Fibroblast of skin of scalp (primary cell): ENCODE measurements around the gene GABARAP.

ENCODE experiments used
- DNase-seq: peaks from one replicate; pipeline ENCODE4 v3.0.0-alpha.2; 2013

Gene GABARAP

GRCh38 chr17:7239091-7240027 is 2.9 kb downstream of the GABARAP start, which contains the start of gene PHF23:
PHF23 (minus strand) TSS chr17:7239457; CDS start chr17:7239279, 178 bp downstream.
- peak; percentile 100 for DNase-seq

DNA sequence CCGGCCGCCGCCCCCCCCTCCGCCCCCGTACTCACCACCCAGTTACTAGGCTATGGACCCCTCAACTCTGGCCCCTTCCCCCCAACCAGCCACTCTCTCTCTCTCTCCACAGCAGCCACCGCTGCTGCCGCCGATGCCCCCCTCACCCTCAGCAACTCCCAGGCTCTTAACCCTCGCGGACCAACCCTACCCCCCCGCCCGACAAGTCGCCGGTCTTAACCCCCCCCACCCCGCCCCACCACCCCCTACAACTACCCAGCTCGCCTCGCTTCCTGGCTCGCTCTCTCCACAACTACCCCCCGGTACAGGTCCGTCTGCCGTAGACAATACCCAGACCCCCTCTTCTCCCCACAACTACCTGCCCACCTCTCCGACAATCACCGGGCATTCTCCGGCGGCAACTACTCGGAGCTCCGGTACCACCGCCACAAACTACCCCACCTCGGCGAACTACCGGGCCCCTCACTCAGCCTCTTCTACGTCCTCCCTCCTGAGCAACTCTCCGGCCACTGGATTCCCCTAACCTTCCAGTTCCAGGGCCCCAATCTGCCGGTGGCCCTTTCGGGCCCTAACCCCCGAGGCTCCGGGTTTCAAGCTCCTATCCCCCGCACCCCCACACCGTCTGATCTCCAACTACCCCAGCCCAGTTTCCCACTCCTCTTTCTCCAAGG is 3.7 kb downstream of the GABARAP start:
- DNase-seq, result peak; percentile 42

DNA sequence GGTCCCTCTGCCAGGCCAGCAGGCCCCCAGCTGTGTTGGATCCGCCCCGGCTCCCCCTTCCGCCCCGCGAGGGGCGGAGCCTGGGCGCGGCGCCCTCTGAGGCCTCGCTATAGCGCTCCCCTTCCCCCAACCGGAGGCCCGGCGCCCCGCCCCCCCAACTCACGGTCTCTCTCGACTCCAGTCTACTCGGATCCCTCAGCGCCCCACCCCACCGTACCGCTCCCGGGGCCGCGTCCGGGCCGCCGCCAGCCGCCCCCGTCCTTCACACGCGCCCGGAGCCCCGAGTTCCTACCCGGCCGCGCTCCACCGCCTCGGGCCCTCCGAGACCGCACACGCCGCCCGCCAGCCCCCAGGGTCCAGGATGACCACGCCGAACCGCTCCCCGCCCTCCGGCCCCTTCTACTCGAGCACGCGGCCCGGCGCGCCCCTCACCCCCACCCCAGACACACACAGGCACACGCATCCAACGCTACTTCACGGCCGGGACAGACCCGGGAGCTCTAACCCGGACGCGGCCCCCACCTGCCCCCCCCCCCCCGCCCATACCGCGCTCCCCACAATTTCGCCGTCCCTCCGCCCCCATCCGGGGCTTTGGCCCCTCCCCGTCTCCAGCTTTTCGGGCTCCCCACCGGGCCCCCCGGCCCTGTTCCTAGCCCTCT is 4.4 kb downstream of the GABARAP start:
- DNase-seq, result peak; percentile 82

DNA sequence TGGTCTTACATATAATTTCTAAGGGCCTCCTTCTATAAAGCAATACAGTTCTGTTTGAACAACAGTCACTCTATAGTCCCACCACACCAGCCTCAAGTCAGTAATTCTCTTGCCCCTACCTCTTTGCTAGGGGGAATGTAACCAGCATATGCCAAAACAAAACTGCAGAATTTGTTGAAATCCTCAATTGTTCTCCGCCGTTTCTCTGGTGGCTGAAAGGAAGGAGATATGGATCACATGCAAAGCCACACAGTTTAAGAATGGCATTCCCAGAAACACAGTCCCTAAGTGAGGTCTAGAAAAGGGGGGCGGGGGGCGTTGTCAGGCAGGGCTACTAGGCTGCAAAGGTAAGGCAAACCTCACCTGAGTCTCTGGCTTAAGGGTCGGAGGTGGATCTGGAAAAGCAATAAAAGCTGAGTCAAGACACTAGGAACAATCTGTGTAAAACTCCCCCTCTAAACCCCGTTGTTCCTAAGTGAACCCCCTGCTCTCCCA is 4.9 kb downstream of the GABARAP start:
- DNase-seq, result no peak

DNA sequence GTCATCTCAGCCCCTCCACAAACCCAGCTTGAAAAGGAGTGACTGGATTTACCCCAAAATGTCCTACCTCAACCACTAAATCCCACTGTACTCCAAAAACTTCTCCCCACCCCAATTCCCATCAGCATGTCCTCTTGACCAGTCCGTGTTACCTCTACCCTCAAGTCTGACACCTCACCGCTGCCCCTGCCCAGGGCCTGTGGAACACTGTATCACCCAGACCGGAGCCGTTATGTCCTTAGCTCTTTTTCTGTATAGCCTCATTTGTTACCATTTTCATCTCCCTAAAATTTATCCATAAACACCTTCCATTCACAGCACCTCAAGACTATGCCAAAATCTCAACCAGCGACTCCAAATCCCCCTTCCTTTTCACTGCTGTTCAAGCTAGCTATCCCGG is 5.4 kb downstream of the GABARAP start:
- DNase-seq, result no peak

DNA sequence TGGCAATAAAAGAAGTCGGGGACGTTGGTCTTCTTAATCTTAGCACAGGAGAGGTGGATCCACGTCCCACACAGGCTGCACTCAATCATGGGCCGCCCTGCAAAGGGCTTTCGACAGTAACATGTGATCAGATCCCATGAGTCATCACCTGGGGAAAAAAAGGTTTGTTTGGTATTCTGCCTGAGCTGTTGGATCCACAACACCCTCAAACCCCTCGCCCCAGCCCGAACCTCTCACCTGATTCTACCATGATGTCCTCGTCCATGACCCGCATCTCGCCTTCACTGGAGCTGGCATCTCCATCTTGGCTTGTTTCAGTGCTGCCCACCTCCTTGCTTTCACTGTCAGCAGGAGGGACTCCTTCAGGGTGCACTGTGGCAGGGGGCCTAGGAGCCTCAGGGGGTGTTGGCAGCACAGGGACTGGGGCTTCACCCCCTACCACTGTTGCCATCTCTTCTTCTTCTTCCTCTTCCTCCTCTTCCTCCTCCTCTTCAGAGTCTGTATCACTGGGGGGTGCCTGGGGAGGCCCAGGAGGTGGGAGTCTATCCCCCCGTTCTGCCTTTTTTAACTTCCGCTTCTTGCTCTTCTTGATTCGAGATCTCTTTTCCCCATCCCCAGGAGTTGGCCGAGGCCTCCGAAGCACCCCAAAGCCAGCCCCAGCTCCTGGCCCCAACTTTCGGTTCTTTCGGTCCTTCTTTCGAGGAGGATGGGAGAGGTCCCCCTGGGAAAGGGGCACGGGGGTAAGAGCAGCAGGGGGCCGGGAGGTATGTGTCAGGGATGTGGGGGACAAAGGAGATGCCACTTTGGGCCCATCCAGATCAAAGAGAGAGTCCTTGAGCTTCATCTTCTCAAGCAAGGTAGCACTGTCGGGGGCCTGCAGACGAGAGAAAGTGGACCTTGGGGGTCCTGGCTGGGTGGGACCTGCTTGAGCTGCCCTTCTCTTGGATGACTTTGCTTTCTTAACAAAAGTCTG is 6.3 kb downstream of the GABARAP start:
- DNase-seq, result no peak

- DNase-seq, result peak; percentile 96
Observed at GRCh38 chr17:7234083-7234951, 7.9 kb downstream of the GABARAP start, which contains the start of gene DVL2. DVL2 (minus strand) TSS chr17:7234517; CDS start chr17:7234262, 255 bp downstream.

DNA sequence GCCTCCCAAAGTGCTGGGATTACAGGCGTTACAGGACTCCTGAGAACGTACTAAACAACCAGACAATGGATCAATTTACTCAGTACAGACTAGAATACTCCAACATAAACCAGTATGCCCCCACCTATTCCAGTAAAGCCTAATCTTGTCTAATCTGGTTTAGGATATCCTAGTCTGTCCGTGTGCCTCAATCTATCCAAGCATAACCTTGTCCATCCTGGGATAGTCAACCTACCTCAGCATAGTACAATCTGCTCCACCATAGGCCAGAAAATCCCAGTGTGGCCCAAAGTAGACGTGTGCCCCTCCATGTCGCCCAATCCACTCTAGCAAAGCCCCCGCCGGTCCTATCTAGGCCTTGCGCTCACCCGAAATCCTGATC is 8.6 kb downstream of the GABARAP start:
- no peak for DNase-seq

- DNase-seq, result no peak
Observed at GRCh38 chr17:7232114-7232513, 10.1 kb downstream of the GABARAP start.

GRCh38 chr17:7229504-7229903 is 12.7 kb downstream of the GABARAP start:
- no peak for DNase-seq

DNA sequence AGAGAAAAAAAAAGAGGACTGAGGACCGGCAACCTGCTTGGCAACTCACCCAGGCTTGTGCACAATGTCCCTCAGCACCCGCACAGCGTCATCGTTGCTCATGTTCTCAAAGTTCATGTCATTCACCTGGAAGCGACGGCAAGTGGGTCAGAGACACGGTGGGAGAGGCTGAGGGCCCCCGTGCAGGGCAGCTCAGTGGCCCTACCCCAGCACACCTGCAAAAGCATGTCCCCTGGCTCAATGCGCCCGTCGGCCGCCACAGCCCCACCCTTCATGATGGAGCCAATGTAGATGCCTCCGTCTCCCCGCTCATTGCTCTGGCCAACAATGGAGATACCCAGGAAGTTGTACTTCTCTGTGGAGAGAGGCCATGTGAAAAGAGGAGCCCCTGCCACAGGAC is 13.3 kb downstream of the GABARAP start:
- no peak for DNase-seq

DNA sequence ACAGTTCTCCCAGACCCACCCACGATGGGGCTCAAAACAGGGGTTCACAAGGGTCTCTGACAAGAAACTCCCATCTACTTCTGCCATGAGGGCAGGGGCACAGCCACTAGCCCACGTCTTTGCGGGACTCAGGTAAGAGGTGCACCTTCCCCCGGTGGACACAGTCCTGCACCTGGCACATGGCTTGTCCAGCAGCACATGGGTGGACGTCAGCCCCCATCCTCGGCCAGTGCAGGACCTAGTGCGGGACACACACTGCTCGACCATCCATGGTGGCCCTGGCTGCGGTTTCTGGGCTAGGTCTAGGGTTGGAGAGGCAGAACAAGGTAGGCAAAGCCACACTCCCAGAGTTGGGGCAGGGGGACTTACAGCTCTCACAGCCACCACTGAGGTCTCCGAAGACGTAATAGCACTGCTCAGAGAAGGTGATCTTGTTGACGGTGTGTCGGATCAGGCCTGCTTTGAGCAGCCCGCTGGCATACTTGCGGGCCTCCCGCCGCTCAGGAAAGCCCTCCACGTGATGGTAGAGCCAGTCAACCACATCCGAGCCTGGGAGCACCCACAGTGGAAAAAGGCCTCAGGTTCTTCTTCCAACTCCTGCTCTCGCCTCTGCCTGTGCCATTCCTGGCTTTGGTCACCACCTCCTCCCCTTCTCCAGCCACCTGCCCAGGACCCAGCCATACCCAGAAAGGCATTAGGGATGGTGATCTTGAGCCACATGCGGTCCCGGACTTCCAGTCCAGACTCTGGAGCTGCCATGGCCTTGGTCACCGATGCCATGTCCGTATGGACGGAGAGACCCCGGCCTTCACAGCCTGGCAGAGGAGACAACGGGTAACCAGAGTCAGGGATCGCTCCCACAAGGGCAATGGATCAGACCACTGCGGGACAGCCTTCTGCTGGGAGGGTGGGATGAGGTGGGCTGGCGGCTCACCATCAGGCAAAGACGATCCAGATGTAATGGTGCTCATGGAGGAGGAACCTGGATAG is 15.2 kb downstream of the GABARAP start:
- no peak for DNase-seq

DNA sequence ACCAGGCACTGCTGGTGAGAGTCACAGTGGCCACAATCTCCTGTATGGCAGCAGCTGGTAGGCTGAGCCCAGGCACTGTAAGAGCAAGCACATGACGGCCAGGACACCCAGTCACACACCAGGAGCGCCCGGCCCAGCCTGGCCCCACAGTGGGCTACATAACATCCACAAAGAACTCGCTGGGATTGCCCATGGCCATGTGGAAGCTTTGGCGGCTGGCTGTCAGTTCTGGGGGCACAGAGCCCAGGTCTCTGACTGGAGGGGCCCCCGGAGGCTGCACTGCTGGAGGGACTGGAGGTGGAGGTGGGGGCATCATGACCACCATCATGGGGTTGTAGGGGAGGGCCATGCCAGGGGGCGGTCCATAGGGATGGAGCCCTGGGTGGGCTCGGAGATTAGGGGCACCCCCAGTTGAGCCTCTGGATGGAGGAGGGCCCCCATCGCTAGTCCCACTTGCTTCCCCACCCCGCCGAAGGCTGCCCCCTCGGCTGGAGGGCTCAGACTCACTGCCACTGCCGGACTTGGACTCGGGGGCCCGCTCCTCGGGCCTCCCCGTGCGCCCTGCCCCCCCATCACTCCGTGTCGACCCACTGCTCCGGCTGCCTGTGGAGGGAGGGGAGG is 16.4 kb downstream of the GABARAP start:
- DNase-seq, result no peak

GRCh38 chr17:7224661-7225111 is 17.6 kb downstream of the GABARAP start:
- no peak for DNase-seq

DNA sequence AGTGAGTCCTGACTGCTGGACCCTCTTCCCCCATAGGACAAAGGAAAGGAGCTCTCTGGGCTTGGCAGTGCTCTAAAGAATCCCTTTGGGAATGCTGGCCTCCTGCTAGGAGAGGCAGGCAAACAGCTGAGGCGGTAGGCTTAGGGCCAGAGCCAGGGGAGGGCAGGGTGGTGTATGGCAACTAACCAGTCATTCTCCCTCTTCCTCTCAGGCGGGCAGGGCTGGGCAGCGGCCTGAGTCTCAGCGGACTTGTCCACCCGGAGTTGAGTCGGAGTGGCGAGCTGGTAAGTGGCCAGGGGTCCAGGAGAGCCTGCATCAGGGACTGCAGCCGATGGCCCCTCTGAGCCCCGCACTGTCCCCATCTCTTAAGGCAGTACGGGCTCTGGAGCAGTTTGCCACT is 18.1 kb downstream of the GABARAP start:
- DNase-seq, result no peak

DNA sequence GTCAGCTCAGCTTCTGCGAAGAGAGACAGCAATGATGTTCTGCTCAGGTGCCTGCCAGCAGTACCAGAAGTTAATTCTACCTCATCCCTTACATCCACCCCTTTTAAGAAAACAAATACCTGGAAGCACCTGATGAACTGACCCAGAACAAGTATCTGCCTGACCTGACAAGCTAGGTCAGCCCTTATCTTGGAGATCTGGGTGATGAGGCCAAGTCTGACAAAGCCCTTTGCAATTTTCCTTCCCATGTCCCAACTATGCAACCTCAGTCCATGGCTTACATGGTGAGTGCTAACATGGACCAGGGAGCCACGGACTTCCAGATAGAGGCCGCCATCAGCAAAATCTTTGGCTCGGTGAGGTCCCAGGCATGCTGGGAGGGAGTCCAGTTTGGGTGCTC is 18.9 kb downstream of the GABARAP start:
- DNase-seq, result no peak

DNA sequence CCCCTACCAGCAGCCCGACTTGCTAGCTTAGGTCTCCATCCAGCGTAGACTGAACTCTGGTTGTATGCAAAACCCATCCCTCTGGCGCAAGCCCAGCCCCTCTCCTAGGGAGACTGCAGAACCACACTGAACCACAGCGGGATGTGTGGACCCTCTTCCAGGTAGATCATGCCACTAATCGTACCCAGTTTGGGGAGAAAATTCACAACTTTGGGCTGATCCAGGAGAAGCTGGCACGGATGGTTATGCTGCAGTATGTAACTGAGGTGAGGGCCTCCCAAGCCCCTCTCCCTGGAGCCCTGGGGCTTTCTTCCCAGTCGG is 19.3 kb downstream of the GABARAP start:
- DNase-seq, result no peak

GRCh38 chr17:7222093-7222971 is 19.9 kb downstream of the GABARAP start:
- DNase-seq, result no peak
